PC-9 (cell line): Measurements from ENCODE around the gene ARHGEF12. TPM values are rescaled to one million over a fixed set of nuclear protein-coding genes. Genes with fewer than 3 reads are reported as not detected.
A peak's percentile ranks its signal among the peaks of the same experiment; 100 is the strongest.

Experiments used
- BruUV-seq: library from RNA; stranded (reverse); fragments of 400-500 nt; replicated peaks from 2 replicates; lab custom pipeline; 2021; lab: Mats Ljungman, UMichigan
- CTCF ChIA-PET: fragments of 300-600 bp; sonication (Branson Sonifier 250); formaldehyde crosslinking; loops from one replicate; lab custom pipeline; 2022; ENCODE audit warnings: antibody characterized with exemption; lab: Charles Lee
- POLR2A ChIA-PET: fragments of 300-600 bp; sonication (Branson Sonifier 250); formaldehyde crosslinking; loops from one replicate; lab custom pipeline; 2022; ENCODE audit warnings: antibody characterized with exemption; ENCODE audit not compliant: unreplicated experiment; lab: Charles Lee
- DNase-seq, 2 experiments: peaks; one replicate each; pipeline versions ENCODE4 v3.0.0 to v3.0.0-alpha.2; 2015 to 2022; ENCODE audit warnings: mixed read lengths in 1 of 2
- H2AFZ ChIP-seq: fragments of 200-600 bp; sonication (generic); 2 replicates; pipeline ENCODE4 v1.8.1; 2017; ENCODE audit warnings: antibody characterized with exemption
- H3F3A ChIP-seq: fragments of 200-600 bp; sonication (generic); 2 replicates; pipeline ENCODE4 v1.8.1; 2017; ENCODE audit warnings: antibody characterized with exemption, mild to moderate bottlenecking, low read depth; ENCODE audit not compliant: insufficient read depth
- H3K27ac ChIP-seq: fragments of 200-600 bp; sonication (generic); 2 replicates; pipeline ENCODE4 v1.6.1; 2016; ENCODE audit warnings: mixed run types
- H3K27me3 ChIP-seq: fragments of 200-600 bp; sonication (generic); 2 replicates; pipeline ENCODE4 v1.6.1; 2016; ENCODE audit warnings: low read depth, mixed run types; ENCODE audit not compliant: insufficient read depth
- H3K36me3 ChIP-seq: fragments of 200-600 bp; sonication (generic); 2 replicates; pipeline ENCODE4 v1.6.1; 2016; ENCODE audit warnings: low read depth, mixed run types
- H3K4me1 ChIP-seq: fragments of 200-600 bp; sonication (generic); replicated peaks from 2 replicates; pipeline ENCODE4 v1.6.1; 2016; ENCODE audit warnings: mixed run types; ENCODE audit not compliant: insufficient read depth
- H3K4me2 ChIP-seq: fragments of 200-600 bp; sonication (generic); 2 replicates; pipeline ENCODE4 v1.6.1; 2017; ENCODE audit warnings: mixed run types
- H3K4me3 ChIP-seq: fragments of 200-600 bp; sonication (generic); 2 replicates; pipeline ENCODE4 v1.6.1; 2016; ENCODE audit warnings: mixed run types
- H3K79me2 ChIP-seq: fragments of 200-600 bp; sonication (generic); 2 replicates; pipeline ENCODE4 v1.6.1; 2017; ENCODE audit warnings: low read depth, mixed run types
- H3K9me2 ChIP-seq: fragments of 200-600 bp; sonication (generic); 2 replicates; pipeline ENCODE4 v1.8.1; 2017; ENCODE audit warnings: mild to moderate bottlenecking; ENCODE audit not compliant: insufficient read depth
- H3K9me3 ChIP-seq: fragments of 200-600 bp; sonication (generic); 2 replicates; pipeline ENCODE4 v1.8.1; 2016; ENCODE audit warnings: low read depth; ENCODE audit not compliant: insufficient read depth
- H4K20me1 ChIP-seq: fragments of 200-600 bp; sonication (generic); 2 replicates; pipeline ENCODE4 v1.8.1; 2017; ENCODE audit not compliant: insufficient read depth
- EZH2 ChIP-seq: fragments of 200-600 bp; sonication (generic); IDR thresholded peaks from 2 replicates; pipeline ENCODE4 v1.8.0; 2017; ENCODE audit warnings: antibody characterized with exemption, low read depth
- intact Hi-C: fragments of 100-400 bp; cut with micrococcal nuclease; formaldehyde crosslinking; loops from one replicate; pipeline ENCODE4 v1.10.0; 2022; ENCODE audit not compliant: unreplicated experiment
- total RNA-seq: library from RNA; stranded (reverse); gene quantifications from 2 replicates; pipeline ENCODE4 v1.2.3, GENCODE V29; 2021
- TF ChIP-seq, protein P1 (sequence below): fragments of 200-600 bp; sonication (generic); conservative IDR thresholded peaks from 2 replicates; pipeline ENCODE4 v1.6.1; 2017; ENCODE audit warnings: mixed run types, antibody characterized with exemption, mild to moderate bottlenecking, moderate library complexity

ARHGEF12 gene
- total RNA-seq, 1 experiment from 2014 or later = 76.5 TPM

DNA sequence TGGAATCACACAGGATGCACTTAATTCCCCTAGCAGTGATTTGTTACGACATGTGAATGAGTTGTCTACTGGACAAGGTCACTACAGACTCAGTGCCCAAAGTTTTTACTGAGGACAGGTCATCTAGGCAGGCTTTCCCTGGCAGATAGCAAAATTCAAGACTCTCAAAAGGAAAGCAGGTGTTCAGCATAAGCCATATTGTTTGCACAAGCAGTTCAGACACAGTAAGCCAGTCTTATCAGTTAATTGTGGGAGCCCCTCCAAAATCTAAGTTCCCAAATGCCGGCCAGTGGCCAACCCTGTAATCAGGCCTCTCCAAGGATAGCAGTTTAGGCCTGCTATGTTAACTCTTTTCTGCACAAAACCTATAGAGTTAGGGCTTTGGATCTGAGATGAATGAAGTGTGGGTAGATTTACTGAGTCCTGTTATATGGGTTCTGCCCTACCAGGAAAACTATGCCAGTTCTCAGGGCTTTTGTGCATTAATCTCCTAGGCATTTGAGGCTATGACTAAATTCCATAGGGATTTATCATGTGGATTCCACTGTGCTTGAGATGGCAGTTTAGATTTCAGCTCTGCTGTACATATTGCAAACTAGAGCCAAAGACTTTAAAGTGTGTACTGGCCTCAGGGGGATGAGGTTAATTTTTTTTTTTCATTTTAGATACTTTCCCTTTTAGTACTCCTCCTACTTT is 4.8 kb upstream of the ARHGEF12 start:
- no peaks in the 10 kb centered on the region for H3K36me3 ChIP-seq
- CTCF ChIA-PET = no interaction called here
- H3K27me3 ChIP-seq = no peaks in the 10 kb centered on the region
- H4K20me1 ChIP-seq = no peaks in the 10 kb centered on the region
- POLR2A ChIA-PET = interaction anchor here (0.6 kb wide), 2 partner anchors 8 to 126 kb away, joined by 4 to 10 read pairs; no protein-coding TSS in a partner anchor
- peaks cover 59% of the 10 kb centered on the region for H3K4me1 ChIP-seq
- DNase-seq = peak; percentile 24 to 97
- H3K4me3 ChIP-seq = no peak overlapping the region
- intact Hi-C loops = loop anchor here (2.0 to 10.0 kb wide), 2 partner anchors 15 to 173 kb away; no protein-coding TSS in a partner anchor
- peaks cover 43% of the 10 kb centered on the region for H3F3A ChIP-seq
- peak overlapping the region; percentile 62 for H3K4me2 ChIP-seq
- H3K79me2 ChIP-seq = no peaks in the 10 kb centered on the region
- TF ChIP-seq EZH2 = no peak
- TF ChIP-seq, protein P1, sequence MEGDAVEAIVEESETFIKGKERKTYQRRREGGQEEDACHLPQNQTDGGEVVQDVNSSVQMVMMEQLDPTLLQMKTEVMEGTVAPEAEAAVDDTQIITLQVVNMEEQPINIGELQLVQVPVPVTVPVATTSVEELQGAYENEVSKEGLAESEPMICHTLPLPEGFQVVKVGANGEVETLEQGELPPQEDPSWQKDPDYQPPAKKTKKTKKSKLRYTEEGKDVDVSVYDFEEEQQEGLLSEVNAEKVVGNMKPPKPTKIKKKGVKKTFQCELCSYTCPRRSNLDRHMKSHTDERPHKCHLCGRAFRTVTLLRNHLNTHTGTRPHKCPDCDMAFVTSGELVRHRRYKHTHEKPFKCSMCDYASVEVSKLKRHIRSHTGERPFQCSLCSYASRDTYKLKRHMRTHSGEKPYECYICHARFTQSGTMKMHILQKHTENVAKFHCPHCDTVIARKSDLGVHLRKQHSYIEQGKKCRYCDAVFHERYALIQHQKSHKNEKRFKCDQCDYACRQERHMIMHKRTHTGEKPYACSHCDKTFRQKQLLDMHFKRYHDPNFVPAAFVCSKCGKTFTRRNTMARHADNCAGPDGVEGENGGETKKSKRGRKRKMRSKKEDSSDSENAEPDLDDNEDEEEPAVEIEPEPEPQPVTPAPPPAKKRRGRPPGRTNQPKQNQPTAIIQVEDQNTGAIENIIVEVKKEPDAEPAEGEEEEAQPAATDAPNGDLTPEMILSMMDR = no peak
- peak overlapping the region; percentile 79 for H3K27ac ChIP-seq
- H2AFZ ChIP-seq = no peak overlapping the region
- H3K9me3 ChIP-seq = no peaks in the 10 kb centered on the region
- no TSS peak for BruUV-seq
- H3K9me2 ChIP-seq = no peaks in the 10 kb centered on the region

DNA sequence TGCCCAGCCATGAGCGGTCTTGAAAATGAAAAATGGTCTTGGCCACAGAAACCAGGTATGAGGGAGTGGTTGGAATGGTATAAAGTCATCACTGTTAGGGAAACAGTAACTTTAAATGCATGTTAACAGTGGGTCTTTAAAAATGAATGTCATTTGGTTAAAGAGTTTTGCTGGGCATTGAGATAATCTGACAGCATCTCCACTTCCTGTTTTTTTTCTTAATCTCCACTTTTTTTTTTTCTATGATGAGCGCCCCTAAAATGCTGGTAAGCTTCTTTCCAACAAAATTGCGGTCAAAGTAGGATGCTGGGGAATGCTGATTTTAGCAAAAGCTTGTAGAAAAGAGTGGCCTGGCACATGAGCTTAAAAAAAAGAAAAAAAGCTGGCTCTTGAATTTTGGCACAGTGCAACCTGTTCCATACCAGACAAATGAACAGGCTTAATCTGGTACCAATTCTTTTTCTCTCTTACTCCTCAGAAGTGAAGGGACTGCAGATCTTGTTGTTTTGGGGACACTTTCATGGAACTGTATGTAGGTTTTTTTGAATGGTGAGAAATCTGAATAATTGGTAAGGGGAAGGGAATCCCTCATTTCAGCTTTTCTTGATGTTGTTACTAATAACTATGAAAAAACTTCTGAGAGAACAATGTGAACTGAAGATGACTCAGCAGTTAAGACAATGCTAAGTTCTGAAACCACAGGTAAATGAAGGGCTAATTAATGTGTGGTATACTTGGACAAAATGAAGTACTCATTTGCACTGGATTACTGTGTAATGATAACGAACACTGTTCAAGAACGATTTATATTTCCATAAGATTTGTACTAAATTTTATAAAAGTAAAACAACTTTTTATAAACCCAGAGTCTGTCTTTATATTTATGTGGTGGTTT is 3.1 kb upstream of the ARHGEF12 start:
- H3K27ac ChIP-seq = peak overlapping the region; percentile 79
- H3F3A ChIP-seq = peaks cover 48% of the 10 kb centered on the region
- TF ChIP-seq EZH2 = no peak
- TF ChIP-seq, protein P1 = 0 out of 2 replicates have a peak, but pooled peaks have one; percentile 16
- no peak overlapping the region for H3K4me3 ChIP-seq
- peaks cover 15% of the 10 kb centered on the region for H3K79me2 ChIP-seq
- H3K36me3 ChIP-seq = no peaks in the 10 kb centered on the region
- H3K4me2 ChIP-seq = peak overlapping the region; percentile 26
- intact Hi-C loops = loop anchor here (10.0 kb wide), 1 partner anchor 172 kb away; no protein-coding TSS in a partner anchor
- ChIA-PET CTCF (no interaction called here), POLR2A (interaction anchor here (0.6 kb wide), 1 partner anchor 114 kb away, joined by 10 read pairs; no protein-coding TSS in a partner anchor)
- peaks cover 6% of the 10 kb centered on the region; the same call in 1 of the 2 replicates for H4K20me1 ChIP-seq
- no peaks in the 10 kb centered on the region for H3K27me3 ChIP-seq
- H3K9me2 ChIP-seq = no peaks in the 10 kb centered on the region
- peaks cover 55% of the 10 kb centered on the region for H3K4me1 ChIP-seq
- H2AFZ ChIP-seq = no peak overlapping the region
- DNase-seq = peak in 1 of 2 experiments; percentile 38
- H3K9me3 ChIP-seq = no peaks in the 10 kb centered on the region
- BruUV-seq = no TSS peak

DNA sequence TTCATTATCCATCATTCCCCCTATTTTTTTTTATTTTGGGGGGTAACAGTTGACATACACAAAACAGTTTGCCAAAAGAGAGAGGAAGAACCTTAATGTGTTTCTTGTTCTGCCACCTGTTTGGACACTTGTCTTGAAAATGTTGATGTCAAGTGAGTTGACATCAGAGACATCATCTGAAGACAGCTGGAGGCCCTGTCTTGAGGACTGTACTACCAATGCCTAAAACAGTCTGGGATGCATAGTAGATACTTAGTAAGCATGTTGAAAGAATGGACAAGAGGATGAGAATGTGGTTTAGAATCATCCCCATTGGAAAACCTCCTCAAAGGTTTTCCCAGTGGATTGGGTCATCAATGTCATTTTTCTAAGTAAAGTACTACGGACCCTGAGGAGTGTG is 2.4 kb upstream of the ARHGEF12 start:
- no peak overlapping the region for H3K4me3 ChIP-seq
- peak in 1 of 2 experiments; percentile 9 for DNase-seq
- H3K4me2 ChIP-seq = peak overlapping the region; percentile 26
- ChIA-PET CTCF (no interaction called here), POLR2A (no interaction called here)
- no peaks in the 10 kb centered on the region for H3K27me3 ChIP-seq
- H2AFZ ChIP-seq = no peak overlapping the region
- H3K9me3 ChIP-seq = no peaks in the 10 kb centered on the region
- intact Hi-C loops = loop anchor here (10.0 kb wide), 1 partner anchor 171 kb away; no protein-coding TSS in a partner anchor
- H3K4me1 ChIP-seq = peaks cover 62% of the 10 kb centered on the region
- peaks cover 8% of the 10 kb centered on the region; the same call in 1 of the 2 replicates for H4K20me1 ChIP-seq
- H3K36me3 ChIP-seq = no peaks in the 10 kb centered on the region
- H3F3A ChIP-seq = peaks cover 48% of the 10 kb centered on the region
- H3K79me2 ChIP-seq = peaks cover 22% of the 10 kb centered on the region
- TF ChIP-seq EZH2 = no peak
- TF ChIP-seq, protein P1 = no peak
- peak overlapping the region; percentile 79 for H3K27ac ChIP-seq
- H3K9me2 ChIP-seq = no peaks in the 10 kb centered on the region
- no TSS peak for BruUV-seq
